Right lobe of liver (tissue), 6 donors: Measurements from ENCODE around the gene NTM. TPM values are rescaled to one million over a fixed set of nuclear protein-coding genes. Genes with fewer than 3 reads are reported as not detected.

ENCODE experiments used
- ATAC-seq, 4 donors: fragments of 200-7000 bp; cut with Tn5 transposase; one replicate each; pipeline ENCODE4 v1.9.1; 2020; ENCODE audit warnings: mild to moderate bottlenecking in 4 of 4, moderate library complexity in 4 of 4
- DNase-seq, 3 donors: peaks; one replicate each; pipeline ENCODE4 v3.0.0-alpha.2; 2020
- H3K27ac ChIP-seq, 3 donors: fragments of 200-600 bp; one replicate each; pipeline ENCODE4 v1.8.0; 2022
- H3K27me3 ChIP-seq, 2 donors: fragments of 200-600 bp; one replicate each; pipeline ENCODE4 v1.8.0; 2022
- H3K36me3 ChIP-seq, 4 donors: fragments of 200-600 bp; sonication (generic) in 1 of 4; one replicate each; pipeline versions ENCODE4 v1.5.1 to v1.8.0; 2017 to 2022; ENCODE audit warnings: control low read depth in 1 of 4
- H3K4me1 ChIP-seq, 4 donors: fragments of 200-600 bp; sonication (generic) in 1 of 4; one replicate each; pipeline versions ENCODE4 v1.5.1 to v1.8.0; 2017 to 2022; ENCODE audit warnings: control low read depth in 1 of 4
- H3K4me3 ChIP-seq, 3 donors: fragments of 200-600 bp; one replicate each; pipeline ENCODE4 v1.8.0; 2022
- H3K9me3 ChIP-seq, 4 donors: fragments of 200-600 bp; sonication (generic) in 1 of 4; one replicate each; pipeline versions ENCODE4 v1.5.1 to v1.8.0; 2017 to 2022; ENCODE audit warnings: control low read depth in 1 of 4
- POLR2A ChIP-seq: fragments of 450-650 bp; IDR thresholded peaks from one replicate; pipeline ENCODE4 v1.6.1; 2017; ENCODE audit warnings: antibody characterized with exemption, mild to moderate bottlenecking
- WGBS: methylation state at CpG from one replicate; pipeline ENCODE4 v1.1.6; 2018; ENCODE audit warnings: low coverage, low lambda C conversion rate; ENCODE audit not compliant: insufficient coverage; ENCODE audit errors: missing lambda C conversion rate; 5-methylcytosine and 5-hydroxymethylcytosine counted together
- intact Hi-C, 2 donors: fragments of 100-400 bp; cut with DNase I; formaldehyde crosslinking; loops; one replicate each; pipeline versions ENCODE4 v1.11.2 to v1.14.1; 2022
- total RNA-seq, 6 experiments: library from RNA; depleted of rRNA in 2 of 6; stranded (reverse); fragments of >200 nt in 2 of 6; fragmentation: NEBNext Ultra II Directional in 3 of 6; extraction: Animal tissue kit (Norgen Biotek cat#: 25700) in 3 of 6; gene quantifications; one replicate each; pipeline versions ENCODE4 v1.1.0 to v1.2.4, GENCODE V29; 2016 to 2023
- TF ChIP-seq, protein P1 (sequence below), 4 donors: fragments of 200-600 bp in 3 of 4; fragments of 450-650 bp in 1 of 4; IDR thresholded peaks; one replicate each; pipeline versions ENCODE4 v1.5.1 to v1.8.0; 2016 to 2022; ENCODE audit warnings: antibody characterized with exemption in 4 of 4, mild to moderate bottlenecking in 2 of 4
- donor health status: DM: no; HTN: yes; CAD: no.
- donor health status: DM: no; HTN: no; CAD: no.
- donor health status: DM: no; HTN: no; CAD: no.
- donor health status: DM: no; HTN: yes; CAD: no.
- donor health status: DM: no; HTN: yes; CAD: no.

The NTM gene
- total RNA-seq, 6 experiments from 2014 or later, result 0.35 TPM; not detected in 5

DNA sequence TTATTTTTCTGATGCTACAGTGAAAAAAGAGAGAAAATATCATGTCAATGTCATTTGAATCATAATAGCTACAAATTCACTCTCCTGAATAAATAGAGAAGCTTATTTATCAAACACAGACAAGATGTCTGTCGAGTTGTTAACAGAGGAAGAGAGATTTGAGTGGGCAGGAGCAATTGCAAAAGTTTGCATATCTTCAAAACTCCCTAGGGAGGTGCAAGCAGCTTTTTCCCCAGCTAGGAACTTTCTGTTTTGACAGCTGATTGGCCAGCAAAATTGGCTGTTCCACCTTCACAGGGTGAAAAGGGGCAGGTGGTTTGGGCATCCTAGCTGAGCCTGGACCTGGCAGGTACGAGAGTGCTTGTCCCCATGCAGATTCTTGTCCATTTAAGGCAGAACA is 98.2 kb downstream of the NTM start:
- intact Hi-C loops, result no loop called here
- no peak for DNase-seq
- no peaks in the 10 kb centered on the region for H3K27me3 ChIP-seq
- H3K4me3 ChIP-seq, result no peak overlapping the region
- H3K9me3 ChIP-seq, result no peaks in the 10 kb centered on the region
- no peak for ATAC-seq
- no peaks in the 10 kb centered on the region for H3K4me1 ChIP-seq
- no peaks in the 10 kb centered on the region for H3K36me3 ChIP-seq
- WGBS, result 12% methylated on average over 2 of the region's 2 CpGs
- TF ChIP-seq POLR2A, result no peak
- TF ChIP-seq, protein P1, sequence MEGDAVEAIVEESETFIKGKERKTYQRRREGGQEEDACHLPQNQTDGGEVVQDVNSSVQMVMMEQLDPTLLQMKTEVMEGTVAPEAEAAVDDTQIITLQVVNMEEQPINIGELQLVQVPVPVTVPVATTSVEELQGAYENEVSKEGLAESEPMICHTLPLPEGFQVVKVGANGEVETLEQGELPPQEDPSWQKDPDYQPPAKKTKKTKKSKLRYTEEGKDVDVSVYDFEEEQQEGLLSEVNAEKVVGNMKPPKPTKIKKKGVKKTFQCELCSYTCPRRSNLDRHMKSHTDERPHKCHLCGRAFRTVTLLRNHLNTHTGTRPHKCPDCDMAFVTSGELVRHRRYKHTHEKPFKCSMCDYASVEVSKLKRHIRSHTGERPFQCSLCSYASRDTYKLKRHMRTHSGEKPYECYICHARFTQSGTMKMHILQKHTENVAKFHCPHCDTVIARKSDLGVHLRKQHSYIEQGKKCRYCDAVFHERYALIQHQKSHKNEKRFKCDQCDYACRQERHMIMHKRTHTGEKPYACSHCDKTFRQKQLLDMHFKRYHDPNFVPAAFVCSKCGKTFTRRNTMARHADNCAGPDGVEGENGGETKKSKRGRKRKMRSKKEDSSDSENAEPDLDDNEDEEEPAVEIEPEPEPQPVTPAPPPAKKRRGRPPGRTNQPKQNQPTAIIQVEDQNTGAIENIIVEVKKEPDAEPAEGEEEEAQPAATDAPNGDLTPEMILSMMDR (IDR thresholded peaks at IDR 0.05), result no peak
- no peak overlapping the region for H3K27ac ChIP-seq

- H3K4me3 ChIP-seq, result no peak overlapping the region
- DNase-seq (no peak), ATAC-seq (no peak)
- no peaks in the 10 kb centered on the region for H3K36me3 ChIP-seq
- H3K4me1 ChIP-seq, result no peaks in the 10 kb centered on the region
- intact Hi-C loops, result no loop called here
- H3K9me3 ChIP-seq, result no peaks in the 10 kb centered on the region
- H3K27ac ChIP-seq, result no peak overlapping the region
- WGBS, result 43% methylated on average over 6 of the region's 6 CpGs
- no peak for TF ChIP-seq POLR2A
- TF ChIP-seq, protein P1 (IDR thresholded peaks at IDR 0.05), result no peak
- no peaks in the 10 kb centered on the region for H3K27me3 ChIP-seq
Observed at GRCh38 chr11:131470216-131470925, 100.0 kb downstream of the NTM start.

DNA sequence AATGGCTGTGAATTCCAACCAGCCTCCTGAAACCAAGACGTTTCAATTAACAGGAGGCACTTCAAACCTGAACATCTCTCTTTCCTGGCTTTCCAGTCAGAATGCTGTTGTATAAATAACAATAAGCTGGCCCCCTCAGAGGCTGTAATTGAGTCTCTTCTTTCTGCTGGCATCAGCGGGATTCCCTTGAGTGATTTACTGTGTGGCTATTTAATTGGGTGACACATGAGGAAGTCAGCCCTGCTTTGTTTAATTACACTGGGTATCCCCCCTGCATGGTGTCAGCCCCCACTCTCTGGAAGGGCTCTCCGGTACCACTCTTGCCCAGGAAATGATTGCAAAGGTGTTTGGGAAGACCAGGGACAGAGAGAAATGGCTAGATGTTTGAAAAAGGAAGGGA is 101.6 kb downstream of the NTM start:
- TF ChIP-seq, protein P1 (IDR thresholded peaks at IDR 0.05), result no peak
- WGBS, result 28% methylated on average over 3 of the region's 3 CpGs
- no peak for DNase-seq
- no peak overlapping the region for H3K27ac ChIP-seq
- intact Hi-C loops, result no loop called here
- no peak for ATAC-seq
- H3K4me1 ChIP-seq, result no peaks in the 10 kb centered on the region
- H3K36me3 ChIP-seq, result no peaks in the 10 kb centered on the region
- H3K27me3 ChIP-seq, result no peaks in the 10 kb centered on the region
- no peaks in the 10 kb centered on the region for H3K9me3 ChIP-seq
- no peak overlapping the region for H3K4me3 ChIP-seq

DNA sequence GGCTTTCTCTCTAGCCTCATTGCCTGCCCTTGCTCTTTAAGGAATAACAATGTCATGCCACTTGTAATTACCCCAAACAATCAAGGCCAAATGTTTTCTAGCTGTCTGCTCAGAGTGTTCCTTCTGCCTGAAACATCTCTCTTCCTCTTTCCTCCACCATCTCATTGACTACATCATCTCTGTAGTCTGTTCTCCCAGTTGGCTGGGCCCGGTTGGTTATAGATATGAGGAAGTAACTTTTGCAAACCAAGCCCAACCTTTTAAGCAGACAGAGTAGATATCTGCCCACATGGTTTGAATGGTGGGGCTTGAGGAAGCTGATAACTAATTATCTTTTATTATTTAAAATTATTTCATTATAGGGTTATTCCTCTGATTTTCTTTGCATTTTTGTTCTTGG is 104.5 kb downstream of the NTM start:
- Histone ChIP-seq H3K27ac (no peak overlapping the region), H3K36me3 (no peaks in the 10 kb centered on the region), H3K9me3 (no peaks in the 10 kb centered on the region), H3K27me3 (no peaks in the 10 kb centered on the region), H3K4me3 (no peak overlapping the region), H3K4me1 (no peaks in the 10 kb centered on the region)
- DNase-seq (no peak), ATAC-seq (no peak)
- WGBS, result 37% methylated on average over 1 of the region's 1 CpG
- no peak for TF ChIP-seq POLR2A
- TF ChIP-seq, protein P1 (IDR thresholded peaks at IDR 0.05), result no peak
- intact Hi-C loops, result no loop called here

DNA sequence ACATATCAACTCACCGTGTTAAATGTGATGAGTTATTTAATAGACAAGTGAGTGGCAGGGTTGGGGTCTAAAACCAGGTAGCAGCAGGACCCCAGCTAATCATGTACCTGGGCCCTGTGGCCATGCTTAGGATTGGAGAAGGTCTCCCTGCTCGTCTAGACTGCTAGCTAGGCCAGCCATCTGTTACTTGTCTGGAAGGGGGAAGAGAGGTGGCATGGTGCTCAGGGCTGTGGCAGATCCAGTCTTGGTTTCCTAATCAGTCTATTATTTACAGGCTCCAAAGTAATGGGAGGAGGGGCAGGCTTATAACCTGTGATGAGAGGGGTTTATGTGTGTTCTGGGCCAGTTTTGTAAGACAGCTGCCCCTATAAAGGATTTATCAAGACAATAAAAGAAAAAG is 105.9 kb downstream of the NTM start:
- TF ChIP-seq, protein P1 (IDR thresholded peaks at IDR 0.05), result no peak
- no peak for TF ChIP-seq POLR2A
- Histone ChIP-seq H3K4me3 (no peak overlapping the region), H3K27ac (no peak overlapping the region), H3K4me1 (no peaks in the 10 kb centered on the region), H3K27me3 (no peaks in the 10 kb centered on the region), H3K36me3 (no peaks in the 10 kb centered on the region), H3K9me3 (no peaks in the 10 kb centered on the region)
- DNase-seq (no peak), ATAC-seq (no peak)
- intact Hi-C loops, result no loop called here
- 20% methylated on average over 1 of the region's 2 CpGs for WGBS
